HG03045 (cell line): Measurements from ENCODE around the gene ARHGAP18.

Source experiments
- ATAC-seq: cut with Tn5 transposase; IDR thresholded peaks from one replicate; pipeline ENCODE4 v1.9.1; 2021; ENCODE audit warnings: mild to moderate bottlenecking, moderate library complexity; ENCODE audit not compliant: unreplicated experiment

The ARHGAP18 gene

GRCh38 chr6:129623008-129623732, 86.8 kb downstream of the ARHGAP18 start:
- ATAC-seq: peak; percentile 49

GRCh38 chr6:129621252-129621651, 88.7 kb downstream of the ARHGAP18 start:
- ATAC-seq: no peak

DNA sequence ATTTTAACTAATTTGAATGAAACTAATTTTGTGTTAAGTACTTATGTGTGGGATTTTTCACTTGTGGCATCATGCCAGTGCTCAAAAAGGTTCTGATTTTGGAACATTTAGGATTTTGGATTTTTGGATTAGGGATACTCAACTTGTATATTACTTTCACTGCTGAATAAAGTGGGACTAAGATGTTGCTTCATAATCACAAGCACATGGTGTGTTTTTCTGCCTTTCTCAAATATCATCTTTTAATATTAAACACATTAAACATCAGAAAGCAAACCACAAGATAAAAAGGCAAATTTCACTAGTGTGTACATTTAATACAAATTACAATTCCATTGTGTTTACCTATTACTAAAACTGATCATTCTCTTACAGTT, 89.8 kb downstream of the ARHGAP18 start:
- no peak for ATAC-seq

GRCh38 chr6:129619579-129620233, 90.3 kb downstream of the ARHGAP18 start:
- no peak for ATAC-seq

DNA sequence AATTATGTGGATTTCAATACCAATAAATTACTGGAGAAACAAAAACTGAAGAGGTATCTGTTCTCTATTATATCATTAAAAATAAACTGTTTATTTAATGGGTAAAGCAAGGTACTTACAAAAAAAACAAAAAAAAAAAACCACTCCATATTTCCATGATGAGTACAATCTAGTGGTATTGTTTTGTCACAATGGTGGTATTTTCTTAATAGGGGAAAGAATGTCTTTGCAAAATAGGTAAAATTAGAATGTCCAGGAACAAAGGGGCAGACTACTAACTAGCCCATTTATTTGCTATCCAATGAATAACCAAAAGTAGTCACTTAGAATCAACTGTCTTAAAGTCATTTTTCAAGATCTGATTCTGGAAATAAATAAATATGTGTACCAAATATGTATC, 92.0 kb downstream of the ARHGAP18 start:
- no peak for ATAC-seq

DNA sequence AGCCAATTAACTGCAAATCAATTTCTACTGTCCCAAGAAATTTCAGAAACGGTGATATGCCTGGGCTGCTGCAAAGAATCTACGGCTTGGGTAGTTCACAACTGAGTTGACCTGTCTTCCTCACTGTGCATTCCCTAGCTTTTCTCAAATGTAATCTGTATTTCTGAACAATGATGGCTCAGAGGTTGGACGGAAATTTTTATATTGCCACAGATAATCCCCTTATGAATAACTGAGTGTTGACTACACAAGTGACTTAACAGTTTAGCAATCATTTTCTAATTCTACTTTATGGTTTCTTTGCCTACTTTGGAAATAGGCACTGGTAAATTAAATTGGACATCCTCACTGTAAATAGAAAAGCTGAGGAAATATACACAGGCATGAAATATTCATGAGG, 94.5 kb downstream of the ARHGAP18 start:
- ATAC-seq: no peak

DNA sequence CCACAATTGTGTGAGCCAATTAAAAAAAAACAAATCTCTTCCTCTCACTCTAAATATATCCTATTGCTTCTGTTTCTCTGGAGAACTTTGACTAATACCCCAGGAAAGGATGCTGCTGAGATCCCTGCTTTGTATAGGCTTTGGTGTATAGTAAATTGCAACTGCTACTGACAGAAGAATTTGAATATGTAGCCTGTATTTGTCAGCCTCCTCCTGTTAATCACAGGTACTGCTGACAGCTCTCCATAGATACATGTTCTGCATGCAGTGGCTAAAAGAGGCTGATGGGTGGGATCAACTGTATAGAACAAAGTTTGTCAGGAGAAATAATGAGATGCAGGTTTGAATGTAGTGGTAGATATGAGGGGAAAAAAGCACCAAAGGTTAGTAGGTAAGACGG, 95.0 kb downstream of the ARHGAP18 start:
- no peak for ATAC-seq

DNA sequence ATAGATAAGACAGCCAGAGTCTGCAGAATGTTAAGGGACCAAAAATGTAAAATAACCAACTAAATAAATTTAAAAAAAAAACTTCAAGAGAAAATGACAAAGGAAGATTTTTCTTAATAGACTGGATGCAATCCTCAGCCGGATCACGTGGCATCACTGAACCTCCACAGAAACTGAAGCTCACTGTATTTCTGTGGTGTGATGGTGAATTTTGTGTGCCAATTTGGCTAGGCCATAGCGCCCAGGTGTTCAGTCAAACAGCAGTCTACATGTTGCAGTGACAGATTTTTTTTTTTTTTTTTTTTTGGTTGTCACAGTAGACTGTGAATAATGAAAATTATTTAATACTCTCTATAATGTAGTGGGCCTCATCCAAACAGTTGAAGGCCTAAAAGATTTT, 95.5 kb downstream of the ARHGAP18 start:
- no peak for ATAC-seq

DNA sequence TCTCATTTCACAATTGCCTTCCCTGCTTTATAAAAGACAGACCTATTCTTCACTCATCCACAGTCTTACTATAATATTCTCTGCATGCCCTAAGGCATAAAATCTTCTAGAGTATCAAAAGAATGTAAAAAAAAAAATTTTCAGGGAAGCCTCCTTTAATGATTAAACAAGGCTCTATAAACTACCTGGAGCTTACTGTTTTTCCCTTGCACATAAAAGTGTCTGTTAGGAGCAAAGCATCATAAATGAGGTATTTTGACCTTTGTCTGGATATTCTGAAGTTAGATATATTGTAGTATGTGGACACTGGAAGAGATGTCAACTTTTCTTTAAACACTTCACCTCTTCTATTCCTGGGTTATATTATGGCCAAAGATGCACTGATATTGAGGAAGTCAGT, 97.5 kb downstream of the ARHGAP18 start:
- no peak for ATAC-seq

DNA sequence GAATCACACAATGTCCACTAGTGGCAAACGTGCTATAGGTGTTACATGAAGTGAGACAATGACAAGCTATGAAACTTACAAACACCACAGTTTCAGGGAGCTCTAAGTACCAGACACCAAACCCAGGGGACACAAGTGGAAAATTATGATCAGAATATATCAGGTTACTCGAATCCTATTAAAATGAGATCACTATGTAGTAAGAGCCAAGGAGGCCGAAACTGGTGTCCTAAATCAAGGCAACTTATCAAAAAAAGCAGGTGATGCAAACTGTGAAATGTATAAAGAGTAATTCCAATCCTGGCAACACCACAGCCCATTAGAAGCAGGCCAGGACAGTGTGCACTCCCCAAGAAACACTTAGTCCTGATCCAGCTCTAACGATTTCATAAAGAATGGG, 100.3 kb downstream of the ARHGAP18 start:
- ATAC-seq: no peak

- no peak for ATAC-seq
Observed at GRCh38 chr6:129608886-129609537, 101.0 kb downstream of the ARHGAP18 start.

GRCh38 chr6:129607581-129608186, 102.3 kb downstream of the ARHGAP18 start:
- no peak for ATAC-seq

GRCh38 chr6:129606664-129607063, 103.3 kb downstream of the ARHGAP18 start:
- peak; percentile 62 for ATAC-seq

GRCh38 chr6:129605967-129606366, 104.0 kb downstream of the ARHGAP18 start:
- ATAC-seq: no peak

DNA sequence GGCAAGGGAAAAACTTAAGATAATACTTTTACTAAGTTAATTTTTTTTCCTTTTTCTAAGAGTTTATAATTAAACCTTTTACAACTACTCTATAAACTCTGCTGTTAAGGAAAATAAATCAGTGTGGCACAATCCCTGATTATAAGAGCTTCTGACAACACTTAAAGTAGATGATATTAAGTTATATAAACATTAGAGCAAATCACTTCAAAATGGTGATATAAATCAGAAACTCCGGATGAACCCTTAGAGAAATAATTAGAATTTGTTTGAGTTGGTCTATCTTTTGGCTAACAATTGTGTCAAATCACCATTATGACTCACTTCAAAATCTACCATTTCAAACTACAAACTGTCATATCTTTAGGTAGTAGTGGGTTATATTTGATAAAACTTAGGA, 104.9 kb downstream of the ARHGAP18 start:
- no peak for ATAC-seq

GRCh38 chr6:129604321-129604720, 105.7 kb downstream of the ARHGAP18 start:
- ATAC-seq: no peak

DNA sequence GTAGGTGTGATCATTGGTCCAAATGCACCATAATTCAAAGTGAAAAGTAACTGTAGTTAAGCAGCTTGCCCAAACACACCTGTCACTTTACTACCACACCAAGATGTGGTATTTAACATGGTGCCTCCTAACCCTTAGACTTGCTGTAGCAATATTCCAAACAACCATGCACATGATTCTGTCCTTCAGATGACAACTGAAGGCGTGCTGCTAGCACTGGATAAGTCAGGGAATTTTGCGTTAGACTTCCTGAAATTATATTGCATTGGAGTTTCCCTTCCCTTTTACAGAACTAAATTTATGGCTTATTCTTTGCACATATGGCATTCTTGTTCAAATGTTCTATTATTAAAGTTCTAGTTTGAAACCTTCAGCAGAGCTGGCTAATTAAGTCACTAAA, 106.2 kb downstream of the ARHGAP18 start:
- ATAC-seq: no peak

- no peak for ATAC-seq
Observed at GRCh38 chr6:129601323-129601722, 108.7 kb downstream of the ARHGAP18 start.

- ATAC-seq: no peak
Observed at GRCh38 chr6:129599467-129599866, 110.5 kb downstream of the ARHGAP18 start.

GRCh38 chr6:129598244-129599187, 111.5 kb downstream of the ARHGAP18 start:
- ATAC-seq: peak; percentile 69
